Nucleus accumbens (tissue), 56 donors: ENCODE measurements around the gene FUBP3.
A peak's percentile ranks its signal among the peaks of the same experiment; 100 is the strongest.

Source experiments
- DNase-seq, 56 donors: peaks; one replicate each; lab custom pipeline; 2025; lab: John Stamatoyannopoulos, UW

FUBP3 gene, protein sequence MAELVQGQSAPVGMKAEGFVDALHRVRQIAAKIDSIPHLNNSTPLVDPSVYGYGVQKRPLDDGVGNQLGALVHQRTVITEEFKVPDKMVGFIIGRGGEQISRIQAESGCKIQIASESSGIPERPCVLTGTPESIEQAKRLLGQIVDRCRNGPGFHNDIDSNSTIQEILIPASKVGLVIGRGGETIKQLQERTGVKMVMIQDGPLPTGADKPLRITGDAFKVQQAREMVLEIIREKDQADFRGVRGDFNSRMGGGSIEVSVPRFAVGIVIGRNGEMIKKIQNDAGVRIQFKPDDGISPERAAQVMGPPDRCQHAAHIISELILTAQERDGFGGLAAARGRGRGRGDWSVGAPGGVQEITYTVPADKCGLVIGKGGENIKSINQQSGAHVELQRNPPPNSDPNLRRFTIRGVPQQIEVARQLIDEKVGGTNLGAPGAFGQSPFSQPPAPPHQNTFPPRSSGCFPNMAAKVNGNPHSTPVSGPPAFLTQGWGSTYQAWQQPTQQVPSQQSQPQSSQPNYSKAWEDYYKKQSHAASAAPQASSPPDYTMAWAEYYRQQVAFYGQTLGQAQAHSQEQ

DNA sequence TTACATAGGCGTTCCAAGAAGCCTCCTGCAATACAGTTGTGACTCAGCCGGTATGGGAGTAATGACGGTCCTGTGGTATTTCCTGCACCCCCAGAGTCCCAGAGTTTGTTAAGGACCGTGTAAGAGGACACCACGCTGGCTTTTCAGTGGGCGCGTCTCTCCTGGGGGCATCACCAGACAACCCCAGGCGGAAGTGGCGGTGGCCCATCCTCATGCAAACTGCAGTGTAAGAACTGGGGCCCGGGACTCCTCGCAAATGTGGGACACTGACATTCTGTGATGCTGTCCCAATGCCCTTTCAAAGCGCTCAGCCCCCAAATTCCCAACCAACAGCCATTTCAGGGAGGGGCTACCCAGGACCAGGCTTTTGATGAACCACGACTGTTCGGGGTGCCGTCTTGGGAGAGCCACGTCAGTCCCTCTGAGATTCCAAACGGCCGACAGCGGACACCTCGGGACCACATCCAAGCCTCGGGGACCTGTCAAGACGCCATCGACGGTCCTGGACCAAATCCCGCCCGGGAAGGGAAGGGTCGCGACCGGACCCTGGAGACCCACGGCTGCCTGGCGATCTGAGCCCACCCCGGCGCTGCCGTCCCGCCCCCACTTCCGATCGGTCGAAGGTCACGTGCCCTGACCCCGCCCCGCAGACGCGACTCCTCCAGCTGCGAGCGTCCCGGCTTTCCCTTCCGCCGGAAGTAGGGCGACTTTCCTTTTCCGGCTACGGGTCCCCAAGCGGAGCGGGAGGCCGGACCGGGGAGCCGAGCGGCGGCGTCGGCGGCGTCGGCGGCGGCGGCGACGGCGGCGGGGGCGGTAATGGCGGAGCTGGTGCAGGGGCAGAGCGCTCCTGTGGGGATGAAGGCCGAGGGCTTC lies at the start of gene FUBP3:
TSS of gene FUBP3 (plus strand) at position 713 of the 873 bp plus-strand sequence. CDS start at position 817, 104 bp downstream.
- DNase-seq = peak in 55 of 56 donors; percentile 51 to 98 (median 90)

- DNase-seq = no peak
These were observed 48.4 kb upstream of the FUBP3 start for GRCh38 chr9:130530938-130531337.

DNA sequence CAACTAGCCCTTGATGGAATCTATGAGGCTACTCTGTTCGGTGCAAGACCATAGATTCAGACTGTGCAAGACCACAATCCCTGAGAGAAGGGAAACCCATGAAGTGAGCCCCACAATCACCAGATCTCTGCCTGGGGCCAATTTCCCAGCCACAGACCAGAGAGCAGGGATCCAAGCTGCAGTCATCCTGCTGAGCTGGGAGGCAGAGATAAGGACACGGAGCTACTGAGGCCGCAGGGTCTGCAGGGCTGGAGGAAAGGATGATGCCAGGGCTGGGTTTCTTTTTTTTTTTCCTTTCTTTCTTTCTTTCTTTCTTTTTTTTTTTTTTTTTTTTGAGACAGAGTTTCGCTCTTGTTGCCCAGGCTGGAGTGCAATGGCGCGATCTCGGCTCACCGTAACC lies 47.7 kb upstream of the FUBP3 start:
- DNase-seq = no peak

DNA sequence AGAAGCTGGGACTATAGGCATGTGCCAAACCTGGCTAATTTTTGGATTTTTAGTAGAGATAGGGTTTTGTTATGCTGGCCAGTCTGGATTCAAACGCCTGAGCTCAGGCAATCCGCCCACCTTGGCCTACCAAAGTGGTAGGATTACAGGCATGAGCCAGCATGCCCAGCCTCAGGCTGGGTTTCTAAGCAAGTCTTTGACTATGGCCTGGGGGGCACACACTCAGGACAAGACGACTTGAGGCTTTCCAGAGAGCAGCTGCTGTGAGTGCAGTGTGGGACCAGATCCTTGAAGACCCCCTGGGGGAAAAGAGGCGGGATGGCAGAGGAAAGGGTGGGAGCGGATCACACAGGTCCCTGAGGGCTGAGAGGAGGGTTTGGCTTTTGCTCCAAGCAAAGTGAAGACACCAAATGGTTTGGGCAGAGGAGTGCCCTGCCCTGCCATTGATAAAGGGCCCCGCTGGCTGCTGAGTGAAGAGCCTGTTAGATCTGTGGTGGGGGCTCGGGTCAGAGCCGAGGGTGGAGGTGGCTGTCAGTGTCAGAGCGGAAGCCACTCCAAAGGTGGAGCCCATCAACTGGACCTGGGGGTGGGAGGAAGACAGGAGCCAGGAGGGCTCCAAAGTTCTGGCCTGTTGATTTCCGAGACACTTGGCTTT lies 46.8 kb upstream of the FUBP3 start:
- DNase-seq = no peak

DNA sequence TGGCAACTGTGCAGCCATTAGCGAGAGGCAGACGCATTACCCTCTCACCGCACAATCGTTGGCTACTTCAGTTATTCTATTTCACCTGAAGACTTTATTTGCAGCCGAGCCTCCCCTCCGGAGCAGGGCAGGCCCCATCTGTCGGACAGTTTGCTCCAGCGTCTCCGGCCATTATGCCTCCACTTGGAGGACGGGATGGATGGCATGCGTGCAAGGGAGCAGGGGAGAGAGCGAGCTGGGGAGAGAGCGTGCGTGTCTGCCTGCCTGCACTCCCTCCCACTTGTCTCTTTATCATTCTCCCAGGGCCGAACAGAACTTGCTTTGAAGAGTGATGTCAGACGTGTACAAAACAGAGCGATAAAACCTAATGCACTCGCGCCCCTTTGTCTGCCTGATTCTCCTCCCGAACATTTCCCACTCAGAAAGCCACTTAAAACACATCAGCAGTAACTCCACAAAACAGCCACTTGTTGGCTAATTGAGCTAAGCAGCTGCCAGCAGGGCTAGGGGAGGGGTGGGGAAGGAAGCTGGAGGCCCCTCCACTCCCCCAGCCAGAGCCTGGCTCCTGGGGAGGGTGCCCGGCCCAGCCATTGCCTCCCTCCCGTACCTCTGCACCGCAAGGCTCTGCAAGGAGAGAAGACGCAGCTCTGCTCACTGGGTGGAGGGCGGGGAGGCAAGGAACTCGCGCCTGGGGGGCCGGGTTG lies 43.4 kb upstream of the FUBP3 start:
- peak in 9 of 56 donors; percentile 1 to 20 (median 7) for DNase-seq

- no peak for DNase-seq
These were observed 42.7 kb upstream of the FUBP3 start for GRCh38 chr9:130536701-130537107.

- no peak for DNase-seq
These were observed 41.9 kb upstream of the FUBP3 start for GRCh38 chr9:130537346-130538050.

- DNase-seq = no peak
These were observed 39.8 kb upstream of the FUBP3 start for GRCh38 chr9:130539420-130540223.

DNA sequence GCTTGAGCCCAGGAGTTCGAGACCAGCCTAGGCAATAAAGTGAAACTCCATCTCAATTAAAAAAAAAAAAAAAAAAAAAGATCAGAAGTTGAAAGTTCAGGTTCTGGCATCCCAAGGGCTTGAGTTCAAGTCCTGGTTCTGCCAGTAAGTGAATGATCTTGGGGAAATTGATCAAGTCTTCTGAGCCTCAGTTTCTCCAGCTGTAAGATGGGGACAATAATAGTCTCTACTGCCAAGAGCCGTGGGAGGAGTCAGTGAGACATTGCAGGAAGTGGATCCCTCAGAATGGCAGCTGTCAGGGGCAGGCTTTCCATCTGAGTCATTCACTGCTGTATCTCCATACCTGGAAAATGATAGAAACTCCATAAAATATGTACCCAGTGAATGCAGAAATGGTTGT lies 37.8 kb upstream of the FUBP3 start:
- no peak for DNase-seq

GRCh38 chr9:130542038-130542437 lies 37.3 kb upstream of the FUBP3 start:
- no peak for DNase-seq

GRCh38 chr9:130542457-130543228 lies 36.7 kb upstream of the FUBP3 start:
- no peak for DNase-seq

DNA sequence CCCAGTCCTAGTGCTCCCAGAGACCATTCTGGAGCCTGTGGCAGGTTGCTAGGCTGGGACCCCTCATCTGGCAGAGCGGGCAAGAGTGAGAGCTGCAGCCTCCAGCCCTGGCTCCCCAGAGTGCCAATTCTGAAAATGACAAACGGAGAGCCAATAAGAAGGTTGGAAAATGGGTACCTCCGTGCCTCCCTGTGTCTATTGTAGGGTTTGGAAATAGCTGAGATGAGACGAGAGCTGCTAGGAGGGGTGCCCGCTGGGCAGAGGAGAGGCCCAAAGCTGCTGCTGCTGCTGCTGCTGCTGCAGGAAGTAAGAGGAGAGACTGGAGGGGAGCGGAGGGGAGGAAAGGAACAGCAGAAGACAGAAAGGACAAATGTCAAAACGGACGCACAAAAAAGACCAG lies 36.0 kb upstream of the FUBP3 start:
- DNase-seq = no peak

GRCh38 chr9:130543859-130544258 lies 35.5 kb upstream of the FUBP3 start:
- no peak for DNase-seq

DNA sequence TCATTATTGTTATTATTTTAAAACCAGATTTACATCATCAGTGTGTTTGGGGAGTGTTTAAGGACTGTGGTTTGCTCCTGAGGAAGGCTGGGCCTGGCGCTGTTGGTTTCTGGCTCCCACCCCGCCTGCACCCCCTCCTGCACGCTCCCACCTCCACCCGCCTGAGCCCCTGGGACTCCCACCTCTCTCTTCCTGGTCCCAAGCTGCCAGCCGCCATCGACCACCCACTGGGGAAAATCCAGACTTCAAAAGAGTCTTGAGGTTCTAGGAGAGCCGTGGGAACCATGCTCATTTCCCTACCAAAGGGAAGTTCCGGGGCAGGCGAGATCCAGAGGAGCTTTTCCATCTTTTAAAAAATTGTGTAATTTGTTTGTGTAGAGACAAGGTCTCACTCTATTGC lies 35.0 kb upstream of the FUBP3 start:
- no peak for DNase-seq

GRCh38 chr9:130548103-130548502 lies 31.3 kb upstream of the FUBP3 start:
- no peak for DNase-seq

- no peak for DNase-seq
These were observed 30.2 kb upstream of the FUBP3 start for GRCh38 chr9:130549093-130549735.

DNA sequence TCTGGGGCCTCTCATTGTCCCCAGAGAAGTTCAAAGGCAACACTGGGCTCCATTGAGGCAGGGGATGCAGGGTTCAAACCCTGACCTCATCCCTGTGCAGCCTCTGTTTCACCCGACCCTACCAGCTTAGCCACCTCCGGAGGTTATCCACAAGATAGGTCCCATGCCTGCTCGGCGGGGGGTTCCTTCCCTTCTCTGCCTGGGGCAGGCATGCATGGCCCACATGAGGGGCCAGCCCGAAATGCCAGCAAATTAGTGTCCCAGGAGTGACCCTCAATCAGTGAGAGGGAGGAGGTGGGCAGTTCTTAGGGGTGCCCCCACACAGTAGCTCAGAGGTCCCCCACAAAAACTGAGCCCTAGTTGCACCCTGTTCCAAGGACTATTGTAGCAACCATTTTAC lies 24.8 kb upstream of the FUBP3 start:
- no peak for DNase-seq
